HEK293 (cell line): ENCODE results near the gene CCDC9.

ENCODE experiments used
- BCL11B ChIP-seq: fragments of 450-650 bp; formaldehyde crosslinking; IDR thresholded peaks from 2 replicates; pipeline ENCODE4 v1.5.1; 2016; ENCODE audit warnings: low read depth, missing biosample characterization, missing genetic modification characterization
- HOXA7 ChIP-seq: sonication (generic); formaldehyde crosslinking; IDR thresholded peaks from 2 replicates; pipeline ENCODE4 v1.8.1; 2022; ENCODE audit warnings: missing genetic modification reagents, borderline replicate concordance
- KLF10 ChIP-seq: fragments of 450-650 bp; IDR thresholded peaks from 2 replicates; pipeline ENCODE4 v1.5.1; 2018; ENCODE audit warnings: missing biosample characterization, mild to moderate bottlenecking, missing genetic modification characterization
- MEIS1 ChIP-seq: sonication (generic); formaldehyde crosslinking; IDR thresholded peaks from 2 replicates; pipeline ENCODE4 v1.8.1; 2022; ENCODE audit warnings: missing genetic modification reagents, mild to moderate bottlenecking, borderline replicate concordance
- SCRT1 ChIP-seq: fragments of 450-650 bp; formaldehyde crosslinking; IDR thresholded peaks from 2 replicates; pipeline ENCODE4 v1.5.1; 2016; ENCODE audit warnings: missing biosample characterization, missing genetic modification characterization, borderline replicate concordance
- TCF7L2 ChIP-seq: IDR thresholded peaks from 2 replicates; pipeline ENCODE4 v1.6.1; 2011; ENCODE audit warnings: low read depth, mild to moderate bottlenecking, inconsistent platforms, low read length, moderate library complexity, borderline replicate concordance
- ZBTB44 ChIP-seq: fragments of 450-650 bp; IDR thresholded peaks from 2 replicates; pipeline ENCODE4 v1.5.1; 2018; ENCODE audit warnings: missing biosample characterization, mild to moderate bottlenecking, missing genetic modification characterization
- ZEB2 ChIP-seq: fragments of 450-650 bp; formaldehyde crosslinking; IDR thresholded peaks from 2 replicates; pipeline ENCODE4 v1.5.1; 2016; ENCODE audit warnings: missing biosample characterization, missing genetic modification characterization
- ZFP69B ChIP-seq: fragments of 450-650 bp; formaldehyde crosslinking; IDR thresholded peaks from 2 replicates; pipeline ENCODE4 v1.5.1; 2016; ENCODE audit warnings: missing biosample characterization, missing genetic modification characterization
- ZIC2 ChIP-seq: fragments of 450-650 bp; formaldehyde crosslinking; IDR thresholded peaks from 2 replicates; pipeline ENCODE4 v1.5.1; 2016; ENCODE audit warnings: missing biosample characterization, missing genetic modification characterization
- ZNF112 ChIP-seq: fragments of 450-650 bp; formaldehyde crosslinking; IDR thresholded peaks from 2 replicates; pipeline ENCODE4 v1.5.0; 2017; ENCODE audit warnings: missing biosample characterization, missing genetic modification characterization
- ZNF138 ChIP-seq: fragments of 450-650 bp; formaldehyde crosslinking; IDR thresholded peaks from 2 replicates; pipeline ENCODE4 v1.5.1; 2016; ENCODE audit warnings: missing biosample characterization, missing genetic modification characterization, borderline replicate concordance
- ZNF148 ChIP-seq: fragments of 450-650 bp; formaldehyde crosslinking; IDR thresholded peaks from 2 replicates; pipeline ENCODE4 v1.5.0; 2017; ENCODE audit warnings: missing biosample characterization, missing genetic modification characterization, borderline replicate concordance
- ZNF169 ChIP-seq: fragments of 450-650 bp; formaldehyde crosslinking; IDR thresholded peaks from 2 replicates; pipeline ENCODE4 v1.5.1; 2016; ENCODE audit warnings: missing biosample characterization, missing genetic modification characterization
- ZNF2 ChIP-seq: fragments of 450-650 bp; formaldehyde crosslinking; IDR thresholded peaks from 2 replicates; pipeline ENCODE4 v1.5.1; 2016; ENCODE audit warnings: missing biosample characterization, missing genetic modification characterization
- ZNF280C ChIP-seq: fragments of 450-650 bp; formaldehyde crosslinking; IDR thresholded peaks from 2 replicates; pipeline ENCODE4 v1.5.1; 2016; ENCODE audit warnings: missing biosample characterization, missing genetic modification characterization
- ZNF324 ChIP-seq: fragments of 450-650 bp; formaldehyde crosslinking; IDR thresholded peaks from 2 replicates; pipeline ENCODE4 v1.5.1; 2016; ENCODE audit warnings: missing biosample characterization, missing genetic modification characterization
- ZNF37A ChIP-seq: fragments of 450-650 bp; IDR thresholded peaks from 2 replicates; pipeline ENCODE4 v1.5.1; 2018; ENCODE audit warnings: missing biosample characterization, missing genetic modification characterization
- ZNF488 ChIP-seq: fragments of 450-650 bp; formaldehyde crosslinking; IDR thresholded peaks from 2 replicates; pipeline ENCODE4 v1.5.1; 2016; ENCODE audit warnings: missing biosample characterization, missing genetic modification characterization
- ZNF518A ChIP-seq: fragments of 450-650 bp; formaldehyde crosslinking; conservative IDR thresholded peaks from 2 replicates; pipeline ENCODE4 v1.5.1; 2016; ENCODE audit warnings: low read depth, missing biosample characterization, missing genetic modification characterization
- ZNF560 ChIP-seq: fragments of 450-650 bp; formaldehyde crosslinking; IDR thresholded peaks from 2 replicates; pipeline ENCODE4 v1.5.1; 2017; ENCODE audit warnings: missing biosample characterization, missing genetic modification characterization, borderline replicate concordance
- ZNF623 ChIP-seq: fragments of 450-650 bp; formaldehyde crosslinking; IDR thresholded peaks from 2 replicates; pipeline ENCODE4 v1.5.1; 2016; ENCODE audit warnings: missing biosample characterization, missing genetic modification characterization
- ZNF701 ChIP-seq: fragments of 450-650 bp; formaldehyde crosslinking; IDR thresholded peaks from 2 replicates; pipeline ENCODE4 v1.5.1; 2016; ENCODE audit warnings: missing biosample characterization, missing genetic modification characterization
- ZSCAN18 ChIP-seq: fragments of 450-650 bp; formaldehyde crosslinking; IDR thresholded peaks from 2 replicates; pipeline ENCODE4 v1.5.1; 2016; ENCODE audit warnings: missing biosample characterization, missing genetic modification characterization

The CCDC9 gene

GRCh38 chr19:47231215-47232054, 24.9 kb upstream of the CCDC9 start (continued):
- peak; percentile 46; the same call in 1 of the 2 replicates for TF ChIP-seq ZSCAN18 (tag by site-specific recombination)
- no peak for TF ChIP-seq HOXA7 (CRISPR knock-in tag)
- TF ChIP-seq ZNF138 (tag by site-specific recombination) = no peak
- peak; percentile 50 for TF ChIP-seq ZIC2 (tag by site-specific recombination)
- no peak for TF ChIP-seq TCF7L2
- TF ChIP-seq ZNF623 (tag by site-specific recombination) = no peak
- TF ChIP-seq KLF10 (tag by site-specific recombination) = peak; percentile 89
- TF ChIP-seq ZNF148 (tag by site-specific recombination) = no peak; the same call in 1 of the 2 replicates
- no peak for TF ChIP-seq ZNF488 (tag by site-specific recombination)
- TF ChIP-seq ZFP69B (tag by site-specific recombination) = peak; percentile 94
- no peak for TF ChIP-seq ZNF37A (tag by site-specific recombination)
- no peak for TF ChIP-seq BCL11B (tag by site-specific recombination)
- no peak for TF ChIP-seq ZNF518A (tag by site-specific recombination)
- no peak for TF ChIP-seq ZNF701 (tag by site-specific recombination)
- peak; percentile 52; the same call in 1 of the 2 replicates for TF ChIP-seq ZNF169 (tag by site-specific recombination)
- TF ChIP-seq ZNF112 (tag by site-specific recombination) = no peak
- peak; percentile 76; the same call in 1 of the 2 replicates for TF ChIP-seq ZEB2
- peak; percentile 53 for TF ChIP-seq ZNF2
- peak; percentile 69; the same call in 1 of the 2 replicates for TF ChIP-seq ZNF324 (tag by site-specific recombination)
- TF ChIP-seq ZNF280C (tag by site-specific recombination) = no peak
- TF ChIP-seq ZNF560 (tag by site-specific recombination) = no peak
- peak; percentile 95 for TF ChIP-seq SCRT1 (tag by site-specific recombination)
- TF ChIP-seq MEIS1 (CRISPR knock-in tag) = no peak
- TF ChIP-seq ZBTB44 = no peak
